HEK293 (cell line): Measurements from ENCODE around the gene TOPAZ1.

Experiments
- KLF10 ChIP-seq: fragments of 450-650 bp; IDR thresholded peaks from 2 replicates; pipeline ENCODE4 v1.5.1; 2018; ENCODE audit warnings: missing biosample characterization, mild to moderate bottlenecking, missing genetic modification characterization
- MEIS1 ChIP-seq: sonication (generic); formaldehyde crosslinking; IDR thresholded peaks from 2 replicates; pipeline ENCODE4 v1.8.1; 2022; ENCODE audit warnings: missing genetic modification reagents, mild to moderate bottlenecking, borderline replicate concordance
- REPIN1 ChIP-seq: fragments of 450-650 bp; formaldehyde crosslinking; IDR thresholded peaks from 2 replicates; pipeline ENCODE4 v1.5.1; 2017; ENCODE audit warnings: missing biosample characterization, missing genetic modification characterization, low read depth
- SETDB1 ChIP-seq: IDR thresholded peaks from one replicate; pipeline ENCODE4 v1.6.1; 2017; ENCODE audit warnings: mild to moderate bottlenecking, low read length, moderate library complexity, mixed read lengths; ENCODE audit not compliant: insufficient read length
- SP3 ChIP-seq: fragments of 450-650 bp; formaldehyde crosslinking; IDR thresholded peaks from 2 replicates; pipeline ENCODE4 v1.5.1; 2016; ENCODE audit warnings: missing biosample characterization, missing genetic modification characterization
- YY1 ChIP-seq: fragments of 450-650 bp; formaldehyde crosslinking; IDR thresholded peaks from 2 replicates; pipeline ENCODE4 v1.5.1; 2018; ENCODE audit warnings: missing biosample characterization, missing genetic modification characterization
- ZBTB7A ChIP-seq: fragments of 450-650 bp; formaldehyde crosslinking; IDR thresholded peaks from 2 replicates; pipeline ENCODE4 v1.5.1; 2016; ENCODE audit warnings: low read depth, missing biosample characterization, missing genetic modification characterization
- ZNF112 ChIP-seq: fragments of 450-650 bp; formaldehyde crosslinking; IDR thresholded peaks from 2 replicates; pipeline ENCODE4 v1.5.0; 2017; ENCODE audit warnings: missing biosample characterization, missing genetic modification characterization
- ZNF157 ChIP-seq: fragments of 450-650 bp; formaldehyde crosslinking; IDR thresholded peaks from 2 replicates; pipeline ENCODE4 v1.5.1; 2016; ENCODE audit warnings: missing biosample characterization, missing genetic modification characterization
- ZNF16 ChIP-seq: fragments of 450-650 bp; formaldehyde crosslinking; IDR thresholded peaks from 2 replicates; pipeline ENCODE4 v1.5.1; 2016; ENCODE audit warnings: low read depth, missing biosample characterization, missing genetic modification characterization
- ZNF174 ChIP-seq: fragments of 450-650 bp; formaldehyde crosslinking; IDR thresholded peaks from 2 replicates; pipeline ENCODE4 v1.5.0; 2017; ENCODE audit warnings: missing biosample characterization, mild to moderate bottlenecking, missing genetic modification characterization
- ZNF184 ChIP-seq: fragments of 450-650 bp; IDR thresholded peaks from 2 replicates; pipeline ENCODE4 v1.5.1; 2018; ENCODE audit warnings: missing biosample characterization, mild to moderate bottlenecking, missing genetic modification characterization
- ZNF223 ChIP-seq: fragments of 450-650 bp; formaldehyde crosslinking; IDR thresholded peaks from 2 replicates; pipeline ENCODE4 v1.5.1; 2016; ENCODE audit warnings: missing biosample characterization, missing genetic modification characterization
- ZNF239 ChIP-seq: fragments of 450-650 bp; formaldehyde crosslinking; IDR thresholded peaks from 2 replicates; pipeline ENCODE4 v1.5.1; 2016; ENCODE audit warnings: missing biosample characterization, missing genetic modification characterization
- ZNF311 ChIP-seq: fragments of 450-650 bp; formaldehyde crosslinking; IDR thresholded peaks from 2 replicates; pipeline ENCODE4 v1.5.1; 2017; ENCODE audit warnings: missing biosample characterization, missing genetic modification characterization, borderline replicate concordance
- ZNF335 ChIP-seq: fragments of 450-650 bp; formaldehyde crosslinking; conservative IDR thresholded peaks from 2 replicates; pipeline ENCODE4 v1.5.1; 2016; ENCODE audit warnings: missing biosample characterization, missing genetic modification characterization
- ZNF433 ChIP-seq: fragments of 450-650 bp; formaldehyde crosslinking; IDR thresholded peaks from 2 replicates; pipeline ENCODE4 v1.5.1; 2016; ENCODE audit warnings: missing biosample characterization, missing genetic modification characterization, low read depth
- ZNF501 ChIP-seq: fragments of 450-650 bp; formaldehyde crosslinking; IDR thresholded peaks from 2 replicates; pipeline ENCODE4 v1.5.1; 2016; ENCODE audit warnings: missing biosample characterization, missing genetic modification characterization
- ZNF530 ChIP-seq: fragments of 450-650 bp; formaldehyde crosslinking; IDR thresholded peaks from 2 replicates; pipeline ENCODE4 v1.5.1; 2016; ENCODE audit warnings: low read depth, missing biosample characterization, missing genetic modification characterization
- ZNF624 ChIP-seq: fragments of 450-650 bp; formaldehyde crosslinking; IDR thresholded peaks from 2 replicates; pipeline ENCODE4 v1.5.1; 2017; ENCODE audit warnings: missing biosample characterization, missing genetic modification characterization
- ZNF670 ChIP-seq: fragments of 450-650 bp; formaldehyde crosslinking; IDR thresholded peaks from 2 replicates; pipeline ENCODE4 v1.5.1; 2016; ENCODE audit warnings: missing biosample characterization, missing genetic modification characterization, low read depth
- ZNF76 ChIP-seq: fragments of 450-650 bp; formaldehyde crosslinking; IDR thresholded peaks from 2 replicates; pipeline ENCODE4; 2016; ENCODE audit warnings: low read depth, missing biosample characterization, missing genetic modification characterization, borderline replicate concordance
- ZSCAN30 ChIP-seq: fragments of 450-650 bp; IDR thresholded peaks from 2 replicates; pipeline ENCODE4 v1.5.1; 2018; ENCODE audit warnings: missing biosample characterization, mild to moderate bottlenecking, missing genetic modification characterization, moderate library complexity
- TF ChIP-seq, protein P1 (sequence below): fragments of 450-650 bp; formaldehyde crosslinking; IDR thresholded peaks from 2 replicates; pipeline ENCODE4 v1.5.1; 2016; ENCODE audit warnings: missing biosample characterization, missing genetic modification characterization
- TF ChIP-seq, protein P2 (sequence below): fragments of 450-650 bp; IDR thresholded peaks from 2 replicates; pipeline ENCODE4 v1.5.1; 2018; ENCODE audit warnings: missing biosample characterization, mild to moderate bottlenecking, missing genetic modification characterization
- TF ChIP-seq, protein P3 (sequence below): fragments of 450-650 bp; formaldehyde crosslinking; IDR thresholded peaks from 2 replicates; pipeline ENCODE4 v1.5.1; 2016; ENCODE audit warnings: missing biosample characterization, missing genetic modification characterization, low read depth
- TF ChIP-seq, protein P4 (sequence below): fragments of 450-650 bp; formaldehyde crosslinking; optimal IDR thresholded peaks from 2 replicates; pipeline ENCODE3; 2016; ENCODE audit warnings: missing biosample characterization, mild to moderate bottlenecking, missing genetic modification characterization
- TF ChIP-seq, protein P5 (sequence below): sonication (generic); formaldehyde crosslinking; IDR thresholded peaks from 2 replicates; pipeline ENCODE4 v1.8.1; 2022; ENCODE audit warnings: mild to moderate bottlenecking, moderate library complexity, missing genetic modification reagents
- TF ChIP-seq, protein P6 (sequence below): fragments of 450-650 bp; formaldehyde crosslinking; IDR thresholded peaks from 2 replicates; pipeline ENCODE4 v1.5.1; 2016; ENCODE audit warnings: missing biosample characterization, missing genetic modification characterization
- TF ChIP-seq, protein P7 (sequence below): fragments of 450-650 bp; formaldehyde crosslinking; IDR thresholded peaks from 2 replicates; pipeline ENCODE4 v1.5.1; 2017; ENCODE audit warnings: missing biosample characterization, missing genetic modification characterization

The TOPAZ1 gene

DNA sequence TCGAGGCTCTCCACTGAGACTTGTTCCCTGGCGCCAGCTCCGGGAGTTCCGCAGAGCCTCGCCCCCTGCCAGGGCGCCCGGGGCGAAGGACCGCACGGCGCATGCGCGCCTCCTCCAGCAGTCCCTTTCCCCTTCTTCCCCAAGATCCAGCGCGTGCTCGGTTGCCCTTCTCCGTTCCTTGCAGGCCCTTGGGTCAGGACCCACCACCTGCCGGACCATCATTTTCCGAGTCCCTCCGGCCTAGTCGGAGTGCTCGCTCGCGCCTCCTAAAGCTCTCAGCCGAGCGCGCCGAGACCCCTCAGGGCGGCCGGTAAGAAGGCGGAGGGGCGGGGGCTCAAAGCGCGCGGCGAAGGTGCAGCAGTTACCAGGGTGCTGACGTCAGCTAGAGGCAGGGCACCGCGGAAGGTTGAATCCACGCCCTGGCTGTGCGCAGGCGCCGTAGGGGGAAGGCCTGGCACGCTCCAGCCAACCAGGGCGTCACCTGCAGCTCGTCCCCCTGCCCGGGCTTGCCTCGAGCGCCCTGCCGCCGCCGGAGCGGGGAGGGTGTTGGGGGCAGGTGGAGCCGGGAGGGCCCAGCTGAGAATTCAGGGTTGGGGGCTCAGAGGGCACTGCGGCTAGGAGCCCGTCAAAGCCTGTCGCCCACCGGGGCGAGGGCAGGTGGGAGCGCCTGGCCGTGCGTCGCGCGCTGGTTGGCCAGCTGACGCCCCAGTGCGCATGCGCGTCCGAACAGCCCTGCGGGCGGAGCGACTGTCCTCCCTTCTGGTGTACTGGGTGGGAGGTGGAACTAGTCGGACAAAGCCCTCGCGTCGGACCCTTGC, 96.5 kb downstream of the TOPAZ1 start, which contains the start of gene TCAIM (continued):
- TF ChIP-seq ZSCAN30 (tag by site-specific recombination), result peak; percentile 77
- TF ChIP-seq ZNF433 (tag by site-specific recombination), result no peak
- no peak for TF ChIP-seq ZNF624 (tag by site-specific recombination)
- TF ChIP-seq, protein P1, sequence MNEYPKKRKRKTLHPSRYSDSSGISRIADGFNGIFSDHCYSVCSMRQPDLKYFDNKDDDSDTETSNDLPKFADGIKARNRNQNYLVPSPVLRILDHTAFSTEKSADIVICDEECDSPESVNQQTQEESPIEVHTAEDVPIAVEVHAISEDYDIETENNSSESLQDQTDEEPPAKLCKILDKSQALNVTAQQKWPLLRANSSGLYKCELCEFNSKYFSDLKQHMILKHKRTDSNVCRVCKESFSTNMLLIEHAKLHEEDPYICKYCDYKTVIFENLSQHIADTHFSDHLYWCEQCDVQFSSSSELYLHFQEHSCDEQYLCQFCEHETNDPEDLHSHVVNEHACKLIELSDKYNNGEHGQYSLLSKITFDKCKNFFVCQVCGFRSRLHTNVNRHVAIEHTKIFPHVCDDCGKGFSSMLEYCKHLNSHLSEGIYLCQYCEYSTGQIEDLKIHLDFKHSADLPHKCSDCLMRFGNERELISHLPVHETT (tag by site-specific recombination), result no peak; the same call in 1 of the 2 replicates
- no peak for TF ChIP-seq ZNF112 (tag by site-specific recombination)
- peak; percentile 97 for TF ChIP-seq ZNF335 (tag by site-specific recombination)
- no peak for TF ChIP-seq ZNF530 (tag by site-specific recombination)
- no peak for TF ChIP-seq ZNF223 (tag by site-specific recombination)
- TF ChIP-seq, protein P2, sequence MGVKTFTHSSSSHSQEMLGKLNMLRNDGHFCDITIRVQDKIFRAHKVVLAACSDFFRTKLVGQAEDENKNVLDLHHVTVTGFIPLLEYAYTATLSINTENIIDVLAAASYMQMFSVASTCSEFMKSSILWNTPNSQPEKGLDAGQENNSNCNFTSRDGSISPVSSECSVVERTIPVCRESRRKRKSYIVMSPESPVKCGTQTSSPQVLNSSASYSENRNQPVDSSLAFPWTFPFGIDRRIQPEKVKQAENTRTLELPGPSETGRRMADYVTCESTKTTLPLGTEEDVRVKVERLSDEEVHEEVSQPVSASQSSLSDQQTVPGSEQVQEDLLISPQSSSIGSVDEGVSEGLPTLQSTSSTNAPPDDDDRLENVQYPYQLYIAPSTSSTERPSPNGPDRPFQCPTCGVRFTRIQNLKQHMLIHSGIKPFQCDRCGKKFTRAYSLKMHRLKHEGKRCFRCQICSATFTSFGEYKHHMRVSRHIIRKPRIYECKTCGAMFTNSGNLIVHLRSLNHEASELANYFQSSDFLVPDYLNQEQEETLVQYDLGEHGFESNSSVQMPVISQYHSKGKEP (tag by site-specific recombination), result no peak
- peak; percentile 96 for TF ChIP-seq KLF10 (tag by site-specific recombination)
- no peak for TF ChIP-seq YY1 (tag by site-specific recombination)
- no peak for TF ChIP-seq ZNF670 (tag by site-specific recombination)
- TF ChIP-seq, protein P3, sequence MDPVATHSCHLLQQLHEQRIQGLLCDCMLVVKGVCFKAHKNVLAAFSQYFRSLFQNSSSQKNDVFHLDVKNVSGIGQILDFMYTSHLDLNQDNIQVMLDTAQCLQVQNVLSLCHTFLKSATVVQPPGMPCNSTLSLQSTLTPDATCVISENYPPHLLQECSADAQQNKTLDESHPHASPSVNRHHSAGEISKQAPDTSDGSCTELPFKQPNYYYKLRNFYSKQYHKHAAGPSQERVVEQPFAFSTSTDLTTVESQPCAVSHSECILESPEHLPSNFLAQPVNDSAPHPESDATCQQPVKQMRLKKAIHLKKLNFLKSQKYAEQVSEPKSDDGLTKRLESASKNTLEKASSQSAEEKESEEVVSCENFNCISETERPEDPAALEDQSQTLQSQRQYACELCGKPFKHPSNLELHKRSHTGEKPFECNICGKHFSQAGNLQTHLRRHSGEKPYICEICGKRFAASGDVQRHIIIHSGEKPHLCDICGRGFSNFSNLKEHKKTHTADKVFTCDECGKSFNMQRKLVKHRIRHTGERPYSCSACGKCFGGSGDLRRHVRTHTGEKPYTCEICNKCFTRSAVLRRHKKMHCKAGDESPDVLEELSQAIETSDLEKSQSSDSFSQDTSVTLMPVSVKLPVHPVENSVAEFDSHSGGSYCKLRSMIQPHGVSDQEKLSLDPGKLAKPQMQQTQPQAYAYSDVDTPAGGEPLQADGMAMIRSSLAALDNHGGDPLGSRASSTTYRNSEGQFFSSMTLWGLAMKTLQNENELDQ (tag by site-specific recombination), result no peak
- no peak for TF ChIP-seq MEIS1 (CRISPR knock-in tag)
- peak; percentile 59; the same call in 1 of the 2 replicates for TF ChIP-seq SP3 (tag by site-specific recombination)
- TF ChIP-seq SETDB1, result no peak
- no peak for TF ChIP-seq ZNF174 (tag by site-specific recombination)
- TF ChIP-seq REPIN1 (tag by site-specific recombination), result no peak
- peak; percentile 56; the same call in 1 of the 2 replicates for TF ChIP-seq ZNF76
- peak; percentile 60; the same call in 1 of the 2 replicates for TF ChIP-seq ZBTB7A (tag by site-specific recombination)
- TF ChIP-seq ZNF239 (tag by site-specific recombination), result no peak
- TF ChIP-seq ZNF311 (tag by site-specific recombination), result no peak
- TF ChIP-seq, protein P4, sequence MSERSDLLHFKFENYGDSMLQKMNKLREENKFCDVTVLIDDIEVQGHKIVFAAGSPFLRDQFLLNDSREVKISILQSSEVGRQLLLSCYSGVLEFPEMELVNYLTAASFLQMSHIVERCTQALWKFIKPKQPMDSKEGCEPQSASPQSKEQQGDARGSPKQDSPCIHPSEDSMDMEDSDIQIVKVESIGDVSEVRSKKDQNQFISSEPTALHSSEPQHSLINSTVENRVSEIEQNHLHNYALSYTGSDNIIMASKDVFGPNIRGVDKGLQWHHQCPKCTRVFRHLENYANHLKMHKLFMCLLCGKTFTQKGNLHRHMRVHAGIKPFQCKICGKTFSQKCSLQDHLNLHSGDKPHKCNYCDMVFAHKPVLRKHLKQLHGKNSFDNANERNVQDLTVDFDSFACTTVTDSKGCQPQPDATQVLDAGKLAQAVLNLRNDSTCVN, result peak; percentile 87
- TF ChIP-seq ZNF184 (tag by site-specific recombination), result no peak
- TF ChIP-seq, protein P5, sequence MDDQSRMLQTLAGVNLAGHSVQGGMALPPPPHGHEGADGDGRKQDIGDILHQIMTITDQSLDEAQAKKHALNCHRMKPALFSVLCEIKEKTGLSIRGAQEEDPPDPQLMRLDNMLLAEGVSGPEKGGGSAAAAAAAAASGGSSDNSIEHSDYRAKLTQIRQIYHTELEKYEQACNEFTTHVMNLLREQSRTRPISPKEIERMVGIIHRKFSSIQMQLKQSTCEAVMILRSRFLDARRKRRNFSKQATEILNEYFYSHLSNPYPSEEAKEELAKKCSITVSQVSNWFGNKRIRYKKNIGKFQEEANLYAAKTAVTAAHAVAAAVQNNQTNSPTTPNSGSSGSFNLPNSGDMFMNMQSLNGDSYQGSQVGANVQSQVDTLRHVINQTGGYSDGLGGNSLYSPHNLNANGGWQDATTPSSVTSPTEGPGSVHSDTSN, result 0 out of 2 replicates have a peak, but pooled peaks have one; percentile 20
- no peak for TF ChIP-seq ZNF157 (tag by site-specific recombination)
- TF ChIP-seq, protein P6, sequence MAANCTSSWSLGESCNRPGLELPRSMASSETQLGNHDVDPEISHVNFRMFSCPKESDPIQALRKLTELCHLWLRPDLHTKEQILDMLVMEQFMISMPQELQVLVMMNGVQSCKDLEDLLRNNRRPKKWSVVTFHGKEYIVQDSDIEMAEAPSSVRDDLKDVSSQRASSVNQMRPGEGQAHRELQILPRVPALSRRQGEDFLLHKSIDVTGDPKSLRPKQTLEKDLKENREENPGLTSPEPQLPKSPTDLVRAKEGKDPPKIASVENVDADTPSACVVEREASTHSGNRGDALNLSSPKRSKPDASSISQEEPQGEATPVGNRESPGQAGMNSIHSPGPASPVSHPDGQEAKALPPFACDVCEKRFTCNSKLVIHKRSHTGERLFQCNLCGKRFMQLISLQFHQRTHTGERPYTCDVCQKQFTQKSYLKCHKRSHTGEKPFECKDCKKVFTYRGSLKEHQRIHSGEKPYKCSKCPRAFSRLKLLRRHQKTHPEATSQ, result no peak
- TF ChIP-seq ZNF16 (tag by site-specific recombination), result no peak
- TF ChIP-seq, protein P7, sequence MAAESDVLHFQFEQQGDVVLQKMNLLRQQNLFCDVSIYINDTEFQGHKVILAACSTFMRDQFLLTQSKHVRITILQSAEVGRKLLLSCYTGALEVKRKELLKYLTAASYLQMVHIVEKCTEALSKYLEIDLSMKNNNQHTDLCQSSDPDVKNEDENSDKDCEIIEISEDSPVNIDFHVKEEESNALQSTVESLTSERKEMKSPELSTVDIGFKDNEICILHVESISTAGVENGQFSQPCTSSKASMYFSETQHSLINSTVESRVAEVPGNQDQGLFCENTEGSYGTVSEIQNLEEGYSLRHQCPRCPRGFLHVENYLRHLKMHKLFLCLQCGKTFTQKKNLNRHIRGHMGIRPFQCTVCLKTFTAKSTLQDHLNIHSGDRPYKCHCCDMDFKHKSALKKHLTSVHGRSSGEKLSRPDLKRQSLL (tag by site-specific recombination), result no peak
- TF ChIP-seq ZNF501 (tag by site-specific recombination), result peak; percentile 86
